GM18507 (cell line): ENCODE measurements around the gene CGRRF1.

Experiments
- DNase-seq: peaks from one replicate; pipeline ENCODE4 v3.0.0; 2011; ENCODE audit warnings: low read depth; ENCODE audit not compliant: insufficient read length; ENCODE audit errors: extremely low spot score
- FAIRE-seq: peaks from 2 replicates; lab custom pipeline; 2011; peaks lifted over from hg19 to GRCh38; lab: Jason Lieb, UNC

The CGRRF1 gene

DNA sequence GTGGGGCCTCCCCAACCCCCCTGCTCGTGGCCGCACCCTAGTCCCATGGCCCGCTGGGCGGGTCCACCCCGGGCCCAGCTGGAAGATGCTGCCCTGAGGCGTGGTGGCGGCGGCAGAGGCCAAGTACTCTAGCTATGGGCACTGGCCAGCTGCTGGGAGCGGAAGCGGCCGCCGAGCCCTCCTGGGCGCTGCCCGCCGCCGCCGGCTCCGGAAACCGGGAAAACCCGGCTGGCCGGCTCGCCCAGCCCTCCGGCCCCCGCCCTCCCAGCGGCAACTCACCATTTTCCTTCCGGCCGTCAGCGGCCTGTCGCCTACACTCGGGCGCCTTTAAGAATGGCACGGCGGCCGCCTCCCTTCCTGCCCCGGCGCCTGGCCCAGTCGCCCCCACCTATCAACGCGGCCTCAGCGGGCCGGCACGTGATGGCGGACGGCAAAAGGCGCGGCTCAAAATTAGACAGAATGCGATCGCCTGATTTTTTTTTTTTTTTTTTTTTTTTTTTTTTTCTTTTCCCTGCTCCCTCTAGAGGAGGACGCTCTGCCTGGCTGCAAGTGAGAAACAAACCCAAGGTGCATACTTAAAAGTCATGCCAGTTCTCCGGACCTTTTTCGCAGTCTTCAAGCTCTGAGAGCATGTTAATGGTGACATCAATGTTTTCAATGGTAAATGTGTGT is 20.9 kb upstream of the CGRRF1 start, which contains the start of gene GMFB:
GMFB (minus strand) TSS at position 335 of the 672 bp plus-strand sequence; CDS start at position 282, 53 bp downstream.
- peak; percentile 84 for FAIRE-seq

DNA sequence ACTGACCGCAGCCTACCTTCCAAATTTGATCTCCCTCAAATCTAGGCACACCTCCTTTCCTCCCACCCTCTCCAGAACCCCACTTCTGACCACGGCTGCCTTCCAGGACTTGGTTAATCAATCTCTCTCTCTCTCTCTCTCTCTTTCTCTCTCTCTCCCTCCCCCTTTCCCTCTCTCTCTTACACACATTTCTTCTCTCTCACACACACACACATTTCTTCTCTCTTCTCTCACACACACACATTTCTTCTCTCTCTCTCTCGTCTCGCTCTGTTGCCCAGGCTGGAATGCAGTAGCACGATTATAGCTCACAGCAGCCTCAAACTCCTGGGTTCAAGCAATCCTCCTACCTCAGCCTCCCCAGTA is 20.4 kb upstream of the CGRRF1 start:
- FAIRE-seq (peak; percentile 15), DNase-seq (no peak)

More for the DNA sequence above, 20.9 kb upstream of the CGRRF1 start, which contains the start of gene GMFB:
- DNase-seq, result peak; percentile 89

DNA sequence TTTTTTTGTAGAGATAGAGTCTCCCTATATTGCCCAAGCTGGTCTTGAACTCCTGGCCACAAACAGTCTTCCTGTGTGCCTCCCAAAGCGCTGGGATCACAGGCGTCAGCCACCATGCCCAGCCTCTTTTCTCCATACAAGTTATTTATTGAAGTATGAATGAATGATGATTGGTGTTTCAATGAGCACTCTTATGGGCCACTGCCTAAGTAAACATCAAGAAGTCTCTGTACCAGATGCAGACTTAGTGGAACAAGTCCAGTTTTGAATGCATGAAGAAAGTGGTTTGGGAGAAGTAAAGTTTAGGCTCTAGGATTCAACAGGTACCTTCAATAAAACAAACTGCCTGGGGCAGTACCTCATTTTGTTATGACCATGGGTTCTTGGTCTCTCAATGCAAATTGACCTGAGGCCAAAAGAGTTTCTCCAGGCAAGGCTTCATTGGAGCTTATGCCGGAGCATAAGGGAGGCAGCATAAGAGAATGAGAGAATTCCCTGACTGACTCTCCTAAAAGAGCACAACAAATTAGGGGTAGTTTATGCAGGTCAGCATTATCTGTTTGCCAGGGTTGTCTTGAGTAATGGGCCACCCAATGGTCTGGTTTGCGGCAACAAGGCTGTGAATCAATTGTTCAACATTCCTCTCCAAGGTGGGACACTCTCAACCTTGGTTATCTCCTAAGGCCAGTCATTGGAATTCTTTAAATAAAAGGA is 19.8 kb upstream of the CGRRF1 start:
- DNase-seq, result no peak
- no peak for FAIRE-seq

DNA sequence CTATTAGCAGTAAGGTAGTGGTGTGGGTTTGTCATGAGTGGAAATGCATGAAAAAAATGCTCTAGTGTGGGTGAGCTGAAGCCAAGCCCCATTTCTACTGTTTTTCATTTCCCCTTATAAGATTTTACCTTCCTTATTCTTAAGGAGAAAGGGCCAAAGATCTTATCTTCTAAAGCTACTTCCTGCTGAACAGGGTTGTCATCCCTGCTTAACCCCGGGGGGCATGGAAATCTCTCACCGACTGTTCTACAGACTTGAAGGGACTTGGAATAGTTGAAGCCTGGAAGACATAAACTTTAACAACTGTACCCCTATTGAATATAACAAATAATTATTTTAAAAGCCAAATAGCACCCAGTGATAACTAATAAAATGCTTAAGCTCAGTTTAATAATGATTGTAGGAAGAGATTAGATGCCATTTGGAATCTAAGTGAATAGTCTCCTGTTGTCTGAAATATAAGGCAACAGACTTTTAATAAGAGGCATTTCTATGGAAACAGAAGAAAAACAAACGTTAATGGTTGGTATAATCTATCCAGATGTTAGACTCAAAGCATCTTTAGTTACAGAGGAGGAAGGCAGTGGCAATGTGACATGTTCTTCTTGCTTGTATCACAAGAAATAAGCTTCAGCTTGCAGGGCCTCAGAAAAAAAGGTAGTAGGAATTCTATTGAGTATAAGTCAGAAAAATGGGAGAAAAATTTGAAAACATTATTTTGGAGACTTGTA is 19.1 kb upstream of the CGRRF1 start:
- FAIRE-seq (no peak), DNase-seq (no peak)

DNA sequence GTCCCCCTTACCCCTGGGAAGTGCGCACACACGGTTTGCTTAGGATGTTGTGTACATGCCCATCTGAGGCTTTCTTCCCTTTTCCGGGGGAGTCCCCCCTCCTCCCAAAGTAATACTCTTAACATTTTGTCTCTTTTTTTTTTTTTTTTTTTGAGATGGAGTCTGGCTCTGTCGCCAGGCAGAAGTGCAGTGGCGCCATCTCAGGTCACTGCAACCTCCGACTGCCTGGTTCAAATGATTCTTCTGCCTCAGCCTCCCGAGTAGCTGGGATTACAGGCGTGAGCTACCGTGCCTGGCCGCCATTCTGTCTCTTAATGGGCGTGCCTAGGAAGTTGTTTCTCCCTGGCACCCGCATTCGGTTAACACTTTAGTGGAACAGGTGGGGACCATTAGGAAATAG is 16.4 kb upstream of the CGRRF1 start:
- DNase-seq, result no peak
- FAIRE-seq, result no peak

DNA sequence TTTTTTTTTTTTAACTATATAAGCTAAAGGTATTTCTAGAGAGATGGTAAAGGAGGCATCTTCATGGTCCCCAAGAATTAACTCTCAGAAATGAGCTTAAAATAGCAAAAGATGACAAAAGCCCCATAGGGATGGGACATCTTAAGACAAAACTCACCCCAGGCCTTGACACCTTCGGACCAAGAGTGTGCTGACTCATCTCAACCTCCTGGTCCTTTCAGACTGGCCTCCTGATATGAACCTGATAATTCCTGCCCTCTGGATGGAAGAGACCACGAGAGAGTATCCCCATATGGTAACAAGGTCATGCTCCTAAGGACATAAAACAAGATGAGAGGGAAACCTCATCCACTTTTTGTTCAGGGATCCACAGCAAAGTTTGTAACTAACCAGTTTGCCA is 12.5 kb upstream of the CGRRF1 start:
- FAIRE-seq, result no peak

DNA sequence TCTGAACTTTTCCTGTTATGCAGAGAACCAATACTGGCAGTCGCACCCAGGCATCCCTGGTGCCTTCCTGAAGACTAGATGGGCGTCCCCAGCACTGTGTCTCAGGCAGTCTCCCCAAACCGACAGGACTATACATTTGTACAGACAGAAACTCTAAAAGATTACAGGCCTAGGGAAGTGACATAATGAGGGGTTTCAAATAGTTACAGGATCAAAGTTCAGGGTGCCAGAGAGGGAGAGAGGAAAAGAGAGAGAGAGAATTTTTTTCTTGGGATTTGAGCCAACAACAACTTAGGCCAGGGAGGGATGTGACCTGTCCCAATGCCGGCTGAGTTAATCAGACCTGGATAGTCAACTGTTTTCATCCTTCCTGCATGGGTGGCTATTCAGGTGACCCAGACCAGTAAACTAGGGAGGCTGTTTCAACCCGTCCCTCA is 11.6 kb upstream of the CGRRF1 start:
- DNase-seq, result no peak
- FAIRE-seq, result no peak

More for the DNA sequence above, 12.5 kb upstream of the CGRRF1 start:
- no peak for DNase-seq

DNA sequence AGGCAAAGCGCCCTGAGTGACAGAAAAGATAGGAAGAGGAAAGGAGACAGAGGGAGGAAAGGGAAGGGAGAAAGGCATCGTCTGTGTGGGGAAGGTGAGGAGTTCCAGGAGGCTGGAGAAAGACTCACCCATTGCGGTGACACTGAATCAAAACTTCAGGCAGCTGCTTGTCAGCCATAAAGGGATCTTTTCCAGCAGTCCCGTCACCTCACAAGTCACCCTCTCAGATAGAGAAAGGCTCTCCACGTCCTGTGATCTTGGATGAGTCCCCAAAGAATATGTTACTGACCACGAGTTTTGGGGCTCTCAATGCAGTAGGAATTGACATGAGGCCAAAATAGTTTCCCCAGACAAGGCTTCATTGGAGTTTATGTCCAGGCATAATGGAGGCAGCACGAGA is 11.1 kb upstream of the CGRRF1 start:
- DNase-seq (no peak), FAIRE-seq (no peak)

DNA sequence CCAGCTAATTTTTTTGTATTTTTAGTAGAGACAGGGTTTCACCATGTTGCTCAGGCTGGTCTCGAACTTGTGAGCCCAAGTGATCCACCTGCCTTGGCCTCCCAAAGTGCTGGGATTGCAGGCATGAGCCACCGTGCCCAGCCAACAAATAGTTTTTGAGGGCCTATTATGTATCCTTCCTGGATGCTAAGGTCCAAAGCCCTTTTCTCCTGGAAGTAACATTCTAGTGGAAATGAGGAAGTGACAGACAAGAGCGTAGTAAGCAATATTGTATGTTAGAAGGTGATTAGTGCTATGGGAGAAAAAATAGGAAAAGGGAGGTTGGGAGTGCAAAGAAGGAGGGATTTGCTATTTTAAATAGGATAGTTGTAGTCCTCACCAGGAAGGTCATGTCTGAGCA is 9.0 kb upstream of the CGRRF1 start:
- no peak for FAIRE-seq
- DNase-seq, result no peak

DNA sequence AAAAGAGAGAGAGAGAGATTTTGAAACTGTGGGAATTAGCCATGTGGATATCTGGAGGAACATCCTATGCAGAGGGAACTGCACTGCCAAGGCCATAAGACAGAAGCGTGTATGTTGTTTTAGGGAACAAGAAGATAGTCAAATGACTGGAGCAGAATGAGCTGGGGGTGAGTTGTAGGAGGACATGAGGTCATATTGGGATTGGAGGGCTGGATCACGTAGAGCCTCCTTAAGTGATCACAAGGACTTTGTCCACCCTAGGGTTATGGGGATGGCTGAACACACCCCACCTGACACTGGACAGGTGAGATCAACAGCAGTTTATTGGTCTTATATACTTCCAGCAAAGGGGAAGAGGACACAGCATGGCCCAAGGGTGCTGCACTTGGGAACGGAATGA is 8.2 kb upstream of the CGRRF1 start:
- no peak for FAIRE-seq

DNA sequence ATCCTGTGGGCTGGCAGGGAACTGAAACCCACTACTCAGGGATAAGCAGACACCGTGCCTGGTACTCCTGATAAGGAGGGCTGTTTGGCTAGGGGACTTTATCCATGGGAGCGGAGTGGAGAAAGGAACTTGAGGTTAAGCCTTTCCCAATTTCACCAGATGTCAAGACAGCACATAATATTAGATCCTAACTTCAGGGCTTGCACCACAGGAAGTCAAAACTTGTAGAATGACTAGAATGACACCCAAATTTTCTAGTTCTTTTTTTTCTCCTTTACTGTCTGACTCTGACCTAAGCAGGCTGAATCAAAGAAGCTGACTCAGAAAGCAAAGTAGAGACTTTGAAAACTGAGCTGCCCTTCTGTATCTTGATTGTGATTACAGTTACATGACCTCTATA is 7.1 kb upstream of the CGRRF1 start:
- FAIRE-seq, result no peak
- DNase-seq, result no peak

More for the DNA sequence above, 8.2 kb upstream of the CGRRF1 start:
- no peak for DNase-seq

DNA sequence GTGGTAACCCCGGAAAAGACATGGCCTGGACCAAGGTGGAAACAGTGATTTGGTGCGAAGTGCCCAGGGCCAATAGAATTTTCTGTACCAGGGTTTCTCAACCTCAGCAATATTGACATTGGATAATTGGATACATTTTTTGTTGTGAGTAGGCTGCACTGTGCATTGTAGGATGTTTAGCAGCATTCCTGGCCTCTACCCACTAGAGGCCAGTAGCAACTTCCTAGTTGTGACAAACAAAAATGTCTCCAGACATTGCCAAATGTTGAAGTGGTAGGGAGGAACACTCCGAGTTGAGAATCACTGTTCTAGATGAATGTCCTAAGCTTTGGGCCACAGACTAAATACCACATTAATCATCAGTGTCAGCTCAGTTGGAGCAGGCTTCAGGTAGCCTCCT is 6.2 kb upstream of the CGRRF1 start:
- FAIRE-seq (no peak), DNase-seq (no peak)

DNA sequence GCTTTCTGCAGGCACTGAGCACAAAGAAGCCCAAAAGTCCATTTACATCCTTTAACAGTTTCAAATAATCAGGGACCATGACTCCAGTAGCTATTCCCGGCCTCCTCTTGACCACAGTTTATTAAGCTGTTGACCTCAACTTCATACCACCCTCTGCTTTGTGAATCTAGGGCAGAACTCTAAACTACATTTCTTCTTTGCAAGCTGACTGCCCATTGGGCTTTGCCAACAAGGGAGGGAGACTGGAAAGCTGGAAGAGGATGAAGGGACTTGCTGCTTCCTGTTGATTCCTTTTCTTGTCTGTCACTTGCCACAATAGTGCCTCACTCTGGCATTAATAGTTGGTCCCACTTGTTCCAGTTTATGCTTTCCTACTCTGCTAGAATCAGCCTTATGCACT is 2.7 kb downstream of the CGRRF1 start:
- no peak for FAIRE-seq
- no peak for DNase-seq

DNA sequence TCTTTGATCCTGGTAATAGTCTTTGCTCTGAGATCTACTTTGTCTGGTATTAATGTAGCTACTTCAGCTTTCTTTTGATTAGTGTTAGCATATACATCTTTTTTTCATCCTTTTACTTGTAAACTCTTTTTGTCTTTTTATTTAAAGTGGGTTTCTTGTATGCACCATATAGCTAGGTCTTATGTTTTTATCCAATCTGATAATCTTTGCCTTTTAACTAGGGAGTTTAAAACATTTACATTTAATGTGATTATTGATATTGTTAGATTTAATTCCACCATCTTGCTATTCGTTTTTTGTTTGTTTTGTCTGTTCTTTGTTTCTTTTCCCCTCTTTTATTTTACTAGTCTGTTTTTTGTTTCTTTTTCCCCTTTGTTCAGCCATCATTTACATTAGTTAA is 6.0 kb downstream of the CGRRF1 start:
- no peak for FAIRE-seq

DNA sequence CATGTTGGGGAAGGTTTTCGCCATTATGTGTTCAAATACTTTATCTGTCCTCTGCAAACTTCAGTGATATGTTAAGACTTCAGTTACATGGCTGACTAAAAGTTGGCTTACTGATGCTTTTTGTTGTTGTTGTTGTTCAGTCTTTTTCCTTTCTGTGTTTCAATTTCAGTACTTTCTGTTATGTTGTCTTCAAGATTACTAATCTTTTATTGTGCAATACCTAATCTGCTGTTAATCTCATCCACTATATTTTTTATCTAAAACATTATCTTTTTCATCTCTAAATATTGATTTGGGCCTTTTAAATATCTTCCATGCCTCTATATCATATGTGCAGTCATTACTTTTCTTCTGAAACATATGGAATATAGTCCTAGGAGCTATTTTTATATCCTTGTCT is 7.0 kb downstream of the CGRRF1 start:
- no peak for DNase-seq
- FAIRE-seq, result no peak

More for the DNA sequence above, 6.0 kb downstream of the CGRRF1 start:
- no peak for DNase-seq

DNA sequence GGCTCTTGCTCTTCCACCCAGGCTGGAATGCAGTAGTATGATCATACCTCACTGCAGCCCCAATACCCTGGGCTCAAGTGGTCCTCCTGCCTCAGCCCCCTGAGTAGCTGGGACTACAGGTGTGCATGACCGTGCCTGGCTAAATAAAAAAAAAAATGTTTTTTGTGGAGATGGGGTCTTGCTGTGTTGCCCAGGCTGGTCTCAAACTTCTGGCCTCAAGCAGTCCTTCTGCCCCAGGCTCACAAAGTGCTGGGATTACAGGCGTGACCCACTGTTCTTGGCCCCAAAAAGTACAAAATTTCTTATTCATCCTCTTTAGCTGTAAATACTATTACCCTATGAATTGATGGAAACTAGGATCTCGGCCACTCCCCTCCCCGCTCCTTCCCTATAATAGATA is 14.7 kb downstream of the CGRRF1 start:
- FAIRE-seq, result no peak
- no peak for DNase-seq

DNA sequence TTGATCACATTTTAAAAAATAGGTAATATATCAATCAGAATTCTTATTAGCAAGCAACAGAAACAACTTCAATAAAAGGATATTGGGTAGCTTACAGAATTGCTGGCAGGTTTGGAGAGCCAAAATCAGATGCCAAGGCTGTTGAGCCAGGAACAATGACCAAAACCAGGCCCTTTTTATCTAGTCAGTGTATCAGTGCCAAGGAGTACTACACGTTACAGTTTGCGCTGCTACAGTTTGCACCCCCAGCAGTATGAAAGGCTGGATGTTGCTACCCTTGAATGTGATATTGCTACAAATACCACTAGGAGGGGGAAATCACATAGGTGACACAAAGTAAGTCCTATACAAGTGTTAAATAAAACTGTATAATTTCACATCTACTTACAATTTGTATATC is 19.3 kb downstream of the CGRRF1 start:
- DNase-seq, result no peak

DNA sequence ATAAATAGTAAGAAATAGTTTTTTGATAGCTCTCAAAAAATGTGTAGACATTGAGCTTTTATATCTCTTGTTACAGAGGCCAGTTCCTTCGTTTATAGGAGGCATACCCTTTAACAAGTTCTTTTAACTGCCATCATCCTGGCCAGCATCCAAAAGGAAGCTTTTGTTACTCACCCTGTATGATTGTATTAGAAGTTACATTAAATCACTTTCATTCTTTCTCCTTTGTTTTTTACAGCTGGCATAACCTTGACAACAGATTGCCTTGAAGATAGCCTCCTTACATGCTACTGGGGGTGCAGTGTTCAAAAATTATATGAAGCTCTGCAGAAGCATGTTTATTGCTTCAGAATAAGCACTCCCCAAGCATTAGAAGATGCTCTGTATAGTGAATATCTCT is 20.1 kb downstream of the CGRRF1 start:
- FAIRE-seq (no peak), DNase-seq (no peak)

More for the DNA sequence above, 19.3 kb downstream of the CGRRF1 start:
- FAIRE-seq, result no peak

DNA sequence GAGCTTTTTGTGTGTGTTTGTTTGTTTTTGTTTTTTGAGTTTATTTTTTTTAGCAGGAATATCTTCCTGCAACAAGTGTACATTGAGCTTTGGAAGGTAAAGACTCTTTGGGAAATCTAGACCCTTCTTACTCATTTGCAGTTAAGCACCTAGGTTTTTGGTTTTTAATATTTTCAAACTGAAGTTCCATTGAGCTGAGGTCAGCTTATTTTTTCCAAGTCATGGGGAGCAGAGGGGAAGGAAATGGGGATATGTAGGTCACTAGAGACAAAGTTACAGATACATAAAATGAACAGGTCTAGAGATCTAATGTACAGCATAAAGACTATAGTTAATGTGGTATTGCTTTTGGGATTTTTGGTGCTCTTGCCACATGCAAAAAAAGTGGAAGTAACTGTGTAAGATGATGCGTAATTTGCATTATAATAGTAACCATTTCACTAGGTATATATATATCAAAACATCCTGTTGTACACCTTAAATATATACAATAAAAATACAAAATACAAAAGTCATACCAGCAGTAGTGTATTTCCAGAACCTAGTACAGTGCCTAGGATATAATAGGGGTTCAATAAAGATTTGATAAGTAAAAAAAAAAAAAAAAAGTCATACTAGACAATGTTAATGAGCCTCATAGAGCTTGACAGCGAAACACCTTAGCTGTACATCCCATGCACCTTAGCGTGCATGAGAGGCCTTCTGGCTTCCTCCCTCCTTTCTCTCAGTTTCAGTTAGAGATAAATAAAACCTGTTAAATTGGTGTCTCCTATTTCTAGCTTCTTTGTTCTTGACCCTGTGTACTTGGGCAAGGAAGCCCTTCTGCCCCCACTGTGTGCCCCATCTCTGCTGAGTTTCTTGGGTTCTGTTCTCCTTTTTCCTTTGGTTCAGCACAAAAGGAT is 22.7 kb downstream of the CGRRF1 start:
- FAIRE-seq, result peak; percentile 79

More for the DNA sequence above, 22.7 kb downstream of the CGRRF1 start:
- no peak for DNase-seq
